ENCODE results near the gene LMTK3.

Gene LMTK3

GRCh38 chr19:48471836-48472235 lies 39.8 kb downstream of the LMTK3 start:
- no peak for DNase-seq (ENCODE audit: low read depth in 2 of 2)

GRCh38 chr19:48470856-48471255 lies 40.8 kb downstream of the LMTK3 start:
- DNase-seq (ENCODE audit: low read depth in 2 of 2): no peak

- DNase-seq (ENCODE audit: low read depth in 2 of 2): no peak
These were observed 41.5 kb downstream of the LMTK3 start for GRCh38 chr19:48469934-48470680.

GRCh38 chr19:48469289-48469881 lies 42.2 kb downstream of the LMTK3 start, which contains the start of gene CYTH2:
CYTH2 (plus strand) TSS chr19:48469369; CDS start chr19:48469508, 139 bp downstream.
- peak in 1 of 2 donors; percentile 53 for DNase-seq (ENCODE audit: low read depth in 2 of 2)

- peak; percentile 99 to 100 for DNase-seq (ENCODE audit: low read depth in 2 of 2)
These were observed 42.8 kb downstream of the LMTK3 start for GRCh38 chr19:48468772-48469288.

- DNase-seq (ENCODE audit: low read depth in 2 of 2): no peak
These were observed 44.9 kb downstream of the LMTK3 start for GRCh38 chr19:48466561-48467325.

GRCh38 chr19:48465215-48465614 lies 46.4 kb downstream of the LMTK3 start:
- DNase-seq (ENCODE audit: low read depth in 2 of 2): no peak

GRCh38 chr19:48461982-48462655 lies 49.5 kb downstream of the LMTK3 start:
- no peak for DNase-seq (ENCODE audit: low read depth in 2 of 2)

GRCh38 chr19:48461651-48461981 lies 50.0 kb downstream of the LMTK3 start:
- DNase-seq (ENCODE audit: low read depth in 2 of 2): no peak

- no peak for DNase-seq (ENCODE audit: low read depth in 2 of 2)
These were observed 53.6 kb downstream of the LMTK3 start for GRCh38 chr19:48458016-48458415.

GRCh38 chr19:48456864-48457263 lies 54.8 kb downstream of the LMTK3 start:
- no peak for DNase-seq (ENCODE audit: low read depth in 2 of 2)

- DNase-seq (ENCODE audit: low read depth in 2 of 2): no peak
These were observed 55.6 kb downstream of the LMTK3 start for GRCh38 chr19:48455908-48456562.

GRCh38 chr19:48455171-48455907 lies 56.3 kb downstream of the LMTK3 start, which contains the start of gene KCNJ14:
KCNJ14 (plus strand) TSS chr19:48455574; CDS start chr19:48461725, 6,151 bp downstream.
- DNase-seq (ENCODE audit: low read depth in 2 of 2): no peak

- no peak for DNase-seq (ENCODE audit: low read depth in 2 of 2)
These were observed 57.4 kb downstream of the LMTK3 start for GRCh38 chr19:48454150-48454730.

- no peak for DNase-seq (ENCODE audit: low read depth in 2 of 2)
These were observed 59.1 kb downstream of the LMTK3 start for GRCh38 chr19:48452289-48453190.

- no peak for DNase-seq (ENCODE audit: low read depth in 2 of 2)
These were observed 60.0 kb downstream of the LMTK3 start for GRCh38 chr19:48451624-48452023.

GRCh38 chr19:48450863-48451262 lies 60.8 kb downstream of the LMTK3 start:
- no peak for DNase-seq (ENCODE audit: low read depth in 2 of 2)

- DNase-seq (ENCODE audit: low read depth in 2 of 2): no peak
These were observed 61.2 kb downstream of the LMTK3 start for GRCh38 chr19:48450441-48450840.

GRCh38 chr19:48448563-48448962 lies 63.1 kb downstream of the LMTK3 start:
- no peak for DNase-seq (ENCODE audit: low read depth in 2 of 2)
